ENCODE measurements around the gene MYCBP2.
"Not testable (repeated sequence)": the region's sequence is repeated elsewhere in the genome, so short reads cannot be mapped to it uniquely, and the experiment has no call there.

MYCBP2 gene

DNA sequence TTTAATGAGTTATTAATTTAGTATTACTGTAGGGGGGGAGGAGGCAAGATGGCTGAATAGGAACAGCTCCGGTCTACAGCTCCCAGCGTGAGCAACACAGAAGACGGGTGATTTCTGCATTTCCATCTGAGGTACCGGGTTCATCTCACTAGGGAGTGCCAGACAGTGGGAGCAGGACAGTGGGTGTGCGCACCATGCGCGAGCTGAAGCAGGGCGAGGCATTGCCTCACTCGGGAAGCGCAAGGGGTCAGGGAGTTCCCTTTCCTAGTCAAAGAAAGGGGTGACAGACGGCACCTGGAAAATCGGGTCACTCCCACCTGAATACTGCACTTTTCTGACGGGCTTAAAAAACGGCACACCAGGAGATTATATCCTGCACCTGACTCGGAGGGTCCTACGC is 127.9 kb downstream of the MYCBP2 start:
- DNase-seq: not testable (repeated sequence)

- DNase-seq: no peak
Observed at GRCh38 chr13:77196052-77196618, 130.8 kb downstream of the MYCBP2 start.

GRCh38 chr13:77190349-77190958 is 136.4 kb downstream of the MYCBP2 start:
- DNase-seq: no peak

GRCh38 chr13:77185721-77186120 is 141.2 kb downstream of the MYCBP2 start:
- no peak for DNase-seq

DNA sequence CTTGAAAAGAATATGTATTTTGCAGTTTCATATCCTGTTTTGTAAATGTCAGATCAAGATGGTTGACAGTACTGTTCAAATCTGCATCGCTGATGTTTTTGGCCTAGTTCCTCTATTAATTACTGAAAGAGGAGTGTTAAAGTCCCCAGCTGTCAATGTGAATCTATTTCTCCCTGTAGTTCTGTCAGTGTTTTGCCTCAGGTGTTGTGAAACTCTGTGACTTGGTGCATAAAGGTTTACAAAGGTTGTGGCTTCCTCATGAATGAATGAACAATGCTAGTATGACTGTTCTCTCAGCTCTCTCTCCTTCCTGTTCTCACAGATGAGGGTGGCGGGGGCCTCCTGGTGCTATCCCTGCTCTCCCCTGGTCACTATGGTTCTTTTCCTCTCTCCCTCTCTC is 142.4 kb downstream of the MYCBP2 start:
- no peak for DNase-seq

DNA sequence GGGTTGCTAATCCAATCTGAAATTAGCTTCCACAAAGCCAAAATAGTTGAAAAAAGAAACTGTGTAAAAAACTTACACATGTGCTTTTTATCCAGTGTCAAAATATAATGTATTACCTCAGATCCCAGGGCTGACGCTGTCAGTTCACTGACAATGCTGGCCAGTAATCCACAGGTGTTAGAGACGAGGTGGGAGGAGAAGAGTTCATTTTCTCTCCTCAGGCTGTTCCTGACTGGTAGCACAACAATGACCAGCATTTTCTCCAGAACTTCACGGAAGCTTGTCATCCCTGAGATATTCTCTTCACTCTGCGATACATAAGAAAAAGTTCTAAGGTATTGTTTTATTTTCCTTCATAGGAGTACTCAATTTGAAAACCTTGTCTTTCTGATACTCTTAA is 146.9 kb downstream of the MYCBP2 start:
- no peak for DNase-seq

DNA sequence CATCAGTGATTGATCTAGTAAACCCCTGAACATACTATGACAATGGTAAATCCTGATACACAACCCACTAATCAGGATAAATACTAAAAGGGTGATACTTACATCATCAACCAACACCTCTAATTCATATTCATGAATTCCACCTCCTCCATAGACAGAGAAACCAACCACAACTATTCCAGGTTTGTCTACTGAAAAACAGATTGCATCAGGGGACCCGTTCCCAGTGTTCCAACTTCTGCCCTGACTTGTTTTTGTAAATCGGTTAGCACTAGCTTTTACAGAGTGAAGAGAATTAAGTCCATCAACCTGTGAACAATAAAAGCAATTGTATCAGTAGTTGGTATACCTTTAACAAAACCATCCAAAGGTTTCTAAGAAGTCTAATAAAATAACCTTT is 149.2 kb downstream of the MYCBP2 start:
- no peak for DNase-seq

DNA sequence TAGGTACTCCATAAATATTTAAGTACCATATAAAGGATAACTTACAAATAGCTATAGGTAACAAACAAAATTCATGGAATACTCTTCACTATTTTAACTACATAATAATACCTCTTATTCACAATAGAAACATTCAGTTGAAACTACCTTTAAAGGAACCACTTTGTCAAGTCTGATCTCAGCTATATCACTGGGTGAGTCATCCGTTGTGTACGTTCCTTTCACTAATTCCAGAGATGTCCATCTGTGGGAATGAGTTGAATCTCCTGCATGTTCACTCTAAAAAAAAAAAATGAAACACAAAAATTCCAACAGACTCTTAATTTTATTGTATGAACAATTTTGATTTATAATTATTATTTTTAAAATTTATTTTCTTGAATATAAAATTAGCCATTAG is 150.5 kb downstream of the MYCBP2 start:
- DNase-seq: no peak

GRCh38 chr13:77172650-77173049 is 154.2 kb downstream of the MYCBP2 start:
- no peak for DNase-seq

GRCh38 chr13:77171451-77171850 is 155.4 kb downstream of the MYCBP2 start:
- DNase-seq: no peak

DNA sequence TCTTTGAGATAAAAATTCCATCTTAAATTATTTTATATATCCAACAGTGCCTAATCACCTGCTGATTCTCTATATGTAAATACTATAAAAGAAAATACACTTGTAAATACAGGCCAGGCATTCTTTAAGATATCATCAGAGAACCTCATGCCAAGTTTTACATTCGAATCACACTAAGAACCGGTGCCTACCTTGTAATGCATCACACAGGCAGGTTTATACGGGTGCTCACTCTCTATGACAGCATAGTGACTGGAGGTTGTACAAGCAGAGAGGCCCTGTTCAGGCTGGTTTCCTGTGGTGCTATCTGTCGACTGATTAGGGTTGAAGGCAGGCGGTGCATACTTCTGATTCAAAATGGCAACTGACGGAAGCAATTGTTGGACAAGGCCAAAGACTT is 158.7 kb downstream of the MYCBP2 start:
- no peak for DNase-seq

- DNase-seq: no peak
Observed at GRCh38 chr13:77150651-77151050, 176.2 kb downstream of the MYCBP2 start.

DNA sequence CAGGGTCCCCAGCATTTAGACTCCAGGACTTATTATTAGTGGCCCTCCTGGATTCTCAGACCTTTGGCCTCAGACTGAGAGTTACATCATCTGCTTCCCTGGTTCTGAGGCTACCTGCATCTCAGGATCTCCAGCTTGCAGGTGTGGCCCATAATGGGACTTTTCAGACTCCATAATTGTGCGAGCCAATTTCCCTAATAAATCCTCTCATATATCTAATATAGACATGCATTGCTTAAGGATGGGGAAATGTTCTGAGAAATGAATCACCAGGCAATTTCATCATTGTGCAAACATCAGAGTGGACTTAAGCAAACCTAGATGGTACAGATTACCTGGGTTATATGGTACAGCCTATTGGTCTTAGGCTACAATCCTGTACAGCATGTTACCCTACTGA is 183.5 kb downstream of the MYCBP2 start:
- no peak for DNase-seq

DNA sequence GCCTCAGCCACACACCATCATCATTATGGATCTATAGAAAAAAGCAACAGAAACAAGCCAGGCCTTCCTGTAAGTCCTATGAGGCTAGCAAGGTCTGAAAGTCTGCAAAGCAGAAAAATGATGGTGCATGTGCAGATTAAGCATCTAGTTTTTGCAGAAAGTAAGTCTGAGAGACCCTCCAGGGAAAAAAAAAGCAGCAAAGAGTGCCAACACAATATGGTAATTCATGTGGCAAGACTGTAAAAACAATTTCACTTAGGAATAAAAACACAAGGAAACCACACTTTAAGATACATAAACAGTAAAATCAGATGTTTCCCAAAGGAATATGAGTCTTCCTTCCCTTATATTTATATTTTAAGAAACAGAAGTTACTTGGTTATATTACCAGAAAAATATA is 187.6 kb downstream of the MYCBP2 start:
- DNase-seq: no peak

DNA sequence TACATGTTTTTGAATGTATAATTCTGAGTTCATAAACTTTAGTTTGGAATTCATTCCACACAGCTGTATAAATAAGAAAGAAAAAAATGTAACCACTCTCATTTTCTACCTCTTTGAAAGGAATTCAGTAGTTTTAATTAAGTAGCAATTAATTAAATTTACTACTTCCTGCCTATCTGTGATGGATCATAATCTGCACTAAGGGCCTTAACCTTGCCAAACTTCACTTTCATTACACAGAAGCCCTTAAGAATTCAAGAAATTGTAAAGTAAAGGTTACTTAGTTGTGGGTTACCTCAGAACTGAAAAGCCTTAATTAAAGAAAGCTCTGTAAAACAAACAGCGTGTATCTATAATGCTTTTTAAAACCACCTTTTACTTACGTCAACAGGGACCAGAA is 188.1 kb downstream of the MYCBP2 start:
- no peak for DNase-seq

GRCh38 chr13:77136902-77137420 is 189.9 kb downstream of the MYCBP2 start:
- no peak for DNase-seq

- no peak for DNase-seq
Observed at GRCh38 chr13:77124423-77124822, 202.5 kb downstream of the MYCBP2 start.

DNA sequence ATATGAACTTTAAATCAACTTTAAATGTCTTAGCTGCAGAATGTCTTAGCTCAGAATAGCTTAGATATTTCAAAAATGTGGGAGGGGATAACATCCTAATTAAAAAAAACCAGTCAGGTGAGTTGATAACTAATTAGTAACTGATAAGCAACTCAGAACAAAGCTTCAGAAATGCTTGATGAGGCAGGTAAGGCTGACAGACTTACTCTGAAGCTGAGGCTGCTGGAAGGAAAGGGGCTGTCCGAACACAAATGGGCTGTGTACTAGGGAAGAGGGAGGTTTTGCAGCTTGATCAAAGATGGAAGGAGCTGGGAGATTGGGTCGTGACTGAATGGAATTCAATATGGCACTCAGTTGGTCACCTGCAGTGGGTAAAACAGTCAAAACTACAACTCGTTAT is 208.8 kb downstream of the MYCBP2 start:
- no peak for DNase-seq

DNA sequence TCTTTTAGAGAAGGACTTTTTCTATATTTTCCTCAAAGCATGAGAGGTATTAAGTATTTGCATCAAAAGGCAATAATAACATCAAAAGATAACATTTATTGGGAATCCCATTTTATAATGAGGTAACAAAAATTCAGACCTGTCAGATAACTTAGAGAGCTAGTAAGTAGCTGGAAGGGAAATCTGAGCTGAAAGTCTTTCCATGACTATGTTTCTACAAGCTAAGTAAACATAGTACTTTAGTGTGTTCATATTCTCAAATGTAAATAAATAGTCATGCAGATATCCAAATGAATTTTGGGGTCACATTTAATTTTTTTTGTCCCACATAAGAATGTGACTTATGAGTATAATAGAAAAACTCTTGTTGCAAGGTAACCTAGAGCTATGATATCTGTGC is 212.6 kb downstream of the MYCBP2 start:
- DNase-seq: no peak

DNA sequence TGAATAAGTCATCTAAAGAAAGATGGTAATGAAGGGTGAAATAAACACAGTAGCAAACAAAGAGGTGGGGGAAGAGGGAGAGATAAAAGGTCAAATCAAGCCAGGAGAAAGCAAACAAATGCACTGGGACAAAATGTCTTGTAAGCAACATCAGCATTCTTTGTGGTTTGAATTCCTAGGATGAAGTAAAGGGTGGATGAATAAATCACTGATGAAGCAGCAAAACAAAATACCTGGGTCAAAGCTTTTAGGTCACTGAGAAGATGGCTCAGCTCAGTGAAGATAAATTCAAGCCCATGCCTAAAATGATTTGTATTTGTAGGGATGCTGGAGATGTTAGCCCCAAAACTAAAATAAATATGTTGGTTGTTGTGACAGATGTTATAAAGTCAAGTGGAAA is 213.4 kb downstream of the MYCBP2 start:
- DNase-seq: no peak

DNA sequence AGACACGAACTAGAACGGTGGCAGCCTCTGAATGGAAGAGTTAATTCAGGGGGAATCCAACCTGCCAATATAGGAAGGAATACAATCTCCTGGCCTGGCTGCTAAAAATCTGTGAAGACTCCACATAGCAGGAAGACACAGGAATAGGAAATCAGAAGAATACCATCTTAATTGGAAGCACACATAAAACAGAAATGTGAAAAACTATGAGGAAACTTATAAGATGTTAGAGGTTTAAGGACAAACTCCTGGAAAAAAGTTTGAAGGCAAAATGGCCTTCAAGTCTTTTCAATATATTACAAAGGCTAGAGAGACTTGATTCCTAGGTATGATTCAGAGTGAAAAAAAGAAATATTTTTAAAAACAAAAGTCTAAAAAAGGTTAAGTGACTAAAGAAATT is 221.8 kb downstream of the MYCBP2 start:
- no peak for DNase-seq

GRCh38 chr13:77099415-77099814 is 227.5 kb downstream of the MYCBP2 start:
- no peak for DNase-seq

GRCh38 chr13:77095288-77095687 is 231.6 kb downstream of the MYCBP2 start:
- DNase-seq: no peak

DNA sequence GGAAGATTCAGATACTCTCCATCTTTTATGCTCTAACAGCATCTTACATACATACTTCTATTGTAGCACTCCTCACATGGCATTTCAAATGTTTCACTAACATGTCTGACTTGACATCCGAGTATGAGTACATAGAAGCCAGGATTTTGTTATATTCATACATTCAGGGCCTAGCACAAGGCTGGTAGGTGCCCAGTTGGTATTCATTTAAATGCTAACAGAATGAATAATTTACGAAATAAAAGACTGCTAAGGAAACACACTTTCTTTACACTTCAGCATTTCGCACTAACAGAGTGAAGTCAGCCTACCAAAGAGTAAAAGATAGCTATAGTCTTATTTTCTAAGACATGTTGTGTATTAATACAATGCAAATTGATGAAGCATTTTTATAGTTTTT is 232.1 kb downstream of the MYCBP2 start:
- no peak for DNase-seq

GRCh38 chr13:77093735-77094134 is 233.2 kb downstream of the MYCBP2 start:
- DNase-seq: no peak
